Stimulated activated CD4-positive, alpha-beta T cell treated with anti-CD3 and anti-CD28 coated beads, Interleukin-4, amount 100 ng/mL, for 48 hours (primary cell): Measurements from ENCODE around the gene LRRC4C.
"Not testable (repeated sequence)": the region's sequence is repeated elsewhere in the genome, so short reads cannot be mapped to it uniquely, and the experiment has no call there.

Source experiments
- DNase-seq, 2 donors: peaks; one replicate each; pipeline ENCODE4 v3.0.0-alpha.2; 2020; ENCODE audit warnings: low read depth in 2 of 2

LRRC4C gene

DNA sequence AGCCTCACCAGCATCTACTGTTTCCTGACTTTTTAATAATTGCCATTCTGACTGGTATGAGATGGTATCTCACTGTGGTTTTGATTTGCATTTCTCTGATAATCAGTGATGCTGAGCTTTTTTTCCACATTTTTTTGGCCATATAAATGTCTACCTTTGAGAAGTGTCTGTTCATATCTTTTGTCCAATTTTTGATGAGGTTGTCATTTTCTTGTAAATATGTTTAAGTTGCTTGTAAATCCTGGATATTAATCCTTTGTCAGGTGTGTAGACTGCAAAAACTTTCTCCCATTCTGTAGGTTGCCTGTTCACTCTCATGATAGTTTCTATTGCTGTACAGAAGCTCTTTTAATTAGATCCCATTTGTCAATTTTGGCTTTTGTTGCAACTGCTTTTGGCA, 439.8 kb downstream of the LRRC4C start:
- not testable (repeated sequence) for DNase-seq

DNA sequence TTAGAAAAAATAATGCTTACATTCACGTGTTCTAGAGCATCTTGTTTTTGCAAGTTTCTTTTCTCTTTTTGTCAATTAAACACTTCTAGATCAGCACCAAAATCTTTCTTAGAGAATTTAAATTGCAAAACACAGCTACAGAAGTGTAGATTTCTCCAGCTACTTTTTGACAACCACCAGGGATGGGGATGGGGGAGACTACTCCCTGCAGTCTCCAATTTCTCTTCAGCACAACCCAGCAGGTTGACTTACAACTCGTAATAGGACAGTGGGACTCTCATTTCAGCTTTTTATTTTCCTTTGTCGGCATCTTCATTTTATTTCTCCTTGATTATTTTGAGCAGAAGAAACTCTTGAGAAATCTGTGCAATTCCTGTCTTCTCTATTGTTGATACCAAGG, 441.2 kb downstream of the LRRC4C start:
- no peak for DNase-seq

DNA sequence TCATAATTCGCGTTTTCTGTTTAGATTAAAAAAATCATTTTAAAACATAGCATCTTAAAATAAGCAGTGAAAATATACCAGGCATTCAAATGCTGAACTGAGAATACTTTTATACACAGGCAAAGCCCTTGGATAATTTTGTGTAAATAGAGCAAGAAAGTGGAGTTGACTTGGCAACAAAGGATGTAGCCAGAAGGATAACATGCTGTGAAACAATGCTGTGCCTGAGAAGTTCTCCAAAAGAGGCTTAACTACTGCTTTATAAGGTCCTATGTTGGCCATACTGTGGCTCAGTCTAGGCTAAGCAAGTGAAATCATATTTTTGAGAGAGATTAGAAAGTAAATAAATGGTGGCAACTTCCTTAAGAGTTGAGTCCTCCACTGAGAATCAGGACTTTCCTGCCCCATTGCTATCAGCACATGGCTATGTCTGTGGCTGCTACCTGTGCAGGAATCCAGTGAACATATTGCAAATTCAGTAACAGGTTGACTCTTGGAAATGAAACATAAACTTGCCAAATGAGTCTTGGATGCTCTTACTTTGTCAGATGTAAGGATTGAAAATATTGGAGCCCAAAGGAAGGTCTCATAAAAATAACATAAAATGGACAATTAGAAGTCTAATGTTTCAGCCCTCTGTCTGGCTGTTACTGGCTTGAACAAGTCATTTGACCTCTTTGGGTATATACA, 448.9 kb downstream of the LRRC4C start:
- DNase-seq = no peak

DNA sequence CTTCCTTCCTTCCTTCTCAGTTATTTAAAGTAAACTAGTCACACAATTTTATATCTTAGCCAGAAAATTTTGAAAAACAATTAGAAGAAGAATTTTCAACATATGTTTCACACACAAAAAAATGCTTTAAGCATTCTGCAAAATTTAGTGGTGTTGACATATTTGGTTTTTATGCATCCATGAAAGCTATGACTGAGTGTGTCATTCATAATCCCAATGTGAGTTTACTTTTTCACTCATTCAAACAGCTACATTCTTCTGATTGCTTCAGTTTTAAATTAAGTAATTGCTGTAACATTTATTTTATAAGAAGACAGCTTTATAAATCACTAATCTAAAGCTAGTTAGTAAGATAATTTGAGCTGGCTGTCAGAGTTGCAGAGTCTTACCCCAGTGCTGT, 453.5 kb downstream of the LRRC4C start:
- DNase-seq = no peak

DNA sequence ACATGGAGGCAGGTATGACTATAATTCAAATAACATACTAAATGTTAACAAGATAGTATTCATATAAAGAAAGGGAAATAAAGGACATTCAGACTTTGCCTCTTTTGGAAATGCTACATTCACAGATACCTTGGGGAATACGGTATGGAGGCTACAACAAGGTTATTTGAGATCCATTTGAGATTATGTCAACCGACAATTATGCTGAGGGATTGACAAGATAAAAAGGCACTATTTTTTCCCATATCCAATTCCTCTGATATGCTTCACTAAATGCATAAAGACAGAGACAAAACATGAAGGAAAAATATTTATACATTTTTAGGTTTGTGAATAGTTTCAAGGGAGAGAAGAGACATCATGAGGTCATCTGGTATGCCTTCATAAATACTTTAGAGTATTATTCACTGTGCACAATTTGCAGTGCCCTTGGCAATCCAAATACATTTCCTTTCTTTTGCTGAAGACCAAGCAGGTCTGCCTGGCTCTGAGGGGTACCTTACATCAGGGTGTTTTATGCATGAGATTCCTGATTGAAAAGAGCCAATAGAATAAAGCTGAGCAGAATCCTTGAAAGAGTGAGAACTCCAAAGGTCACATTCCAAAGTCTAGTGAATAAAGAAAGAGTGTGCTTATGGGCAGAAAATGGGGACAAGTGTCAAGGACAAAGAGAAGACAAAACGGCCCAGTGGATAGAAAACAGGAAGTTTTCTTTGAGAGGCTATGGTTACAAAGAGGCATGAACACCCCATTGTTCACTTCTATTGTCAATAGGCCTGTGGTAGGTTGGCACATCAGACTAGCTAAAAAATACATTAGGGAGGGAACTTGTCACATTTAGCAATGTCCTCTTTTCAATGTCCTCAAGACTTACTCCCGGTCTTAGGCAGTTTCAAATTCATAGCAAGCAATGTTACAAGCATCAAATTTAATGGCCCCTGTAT, 455.8 kb downstream of the LRRC4C start:
- no peak for DNase-seq

DNA sequence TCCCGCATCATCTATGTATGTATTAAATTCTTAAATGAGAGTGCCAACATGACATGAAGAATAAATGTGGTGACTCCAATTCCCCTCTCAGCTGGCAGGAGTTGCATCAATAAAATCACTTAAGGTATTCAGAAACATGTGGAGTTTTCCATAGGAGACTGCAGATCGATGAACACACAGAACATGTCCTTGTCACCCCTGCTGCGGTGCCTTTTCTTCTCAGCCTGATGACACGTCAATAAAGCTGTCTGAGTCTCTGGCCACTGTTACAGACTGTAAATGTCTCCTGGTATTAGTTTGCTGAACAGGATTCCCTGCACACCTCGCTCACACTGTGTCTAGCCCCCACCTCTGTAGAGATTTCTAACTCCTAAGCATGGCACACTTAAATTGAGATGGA, 460.5 kb downstream of the LRRC4C start:
- no peak for DNase-seq

DNA sequence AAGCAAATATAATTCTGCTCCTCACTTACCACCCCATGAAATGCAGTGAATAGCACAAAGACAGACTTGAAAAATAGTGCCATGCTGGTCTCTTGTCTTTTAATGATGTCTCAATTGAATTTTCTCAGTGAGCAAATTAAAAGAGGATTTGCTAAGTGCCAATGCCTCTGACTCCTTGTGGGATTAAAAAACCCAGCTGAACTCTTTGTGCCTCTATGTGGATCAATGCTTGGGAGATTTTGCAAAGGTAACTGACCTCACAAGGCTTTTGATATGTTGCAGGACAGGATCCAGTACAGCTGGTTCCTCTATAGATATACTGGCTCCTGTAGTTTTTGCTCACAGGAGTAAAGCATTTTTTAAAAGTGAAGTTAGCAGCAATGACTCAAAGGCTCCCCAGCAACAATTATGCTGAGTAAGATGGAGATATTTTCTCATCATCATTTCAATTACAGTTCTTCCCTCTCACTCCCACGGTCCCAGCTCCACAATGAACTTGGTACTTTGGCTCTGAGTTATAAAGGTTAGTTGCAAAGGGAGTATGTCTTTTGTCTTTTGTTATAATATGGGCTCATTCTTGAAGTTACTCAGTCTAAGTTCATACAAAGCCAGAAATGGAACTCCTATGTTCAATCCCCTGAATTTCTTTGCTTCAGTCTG, 471.5 kb downstream of the LRRC4C start:
- DNase-seq = no peak

DNA sequence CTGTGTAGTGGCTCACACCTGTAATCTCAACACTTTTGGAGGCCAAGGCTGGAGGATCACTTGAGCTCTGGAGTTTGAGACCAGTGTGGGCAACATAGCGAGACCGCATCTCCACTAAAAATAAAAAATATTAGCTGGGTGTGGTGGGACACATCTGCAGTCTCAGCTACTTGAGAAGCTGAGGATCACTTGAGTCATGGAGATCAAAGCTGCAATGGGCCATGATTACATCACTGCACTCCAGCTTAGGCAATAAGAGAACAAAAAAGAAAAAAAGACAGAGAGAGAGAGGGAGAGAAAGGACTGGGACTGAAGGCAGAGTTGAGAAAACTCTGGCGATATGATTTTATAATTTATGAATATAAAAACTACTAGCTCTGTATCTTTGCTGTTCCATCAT, 473.1 kb downstream of the LRRC4C start:
- DNase-seq = no peak

DNA sequence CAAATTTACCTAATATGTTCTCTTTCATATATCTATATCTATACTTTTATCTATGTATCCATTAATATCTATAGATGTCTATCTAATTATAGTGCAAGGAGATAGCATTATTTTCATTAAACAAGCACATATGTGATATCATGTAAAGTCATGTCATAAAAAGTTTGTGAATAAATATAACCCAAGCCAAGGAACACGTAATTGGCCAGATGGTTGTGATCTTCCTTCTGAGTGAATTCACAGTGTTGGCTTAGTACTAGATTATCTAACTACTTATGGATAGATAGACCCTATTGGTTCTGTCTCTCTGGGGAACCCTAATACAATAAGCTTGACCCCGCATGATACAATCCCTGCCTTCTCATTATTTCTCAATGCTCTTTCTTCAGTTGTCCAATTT, 484.4 kb downstream of the LRRC4C start:
- DNase-seq = no peak

DNA sequence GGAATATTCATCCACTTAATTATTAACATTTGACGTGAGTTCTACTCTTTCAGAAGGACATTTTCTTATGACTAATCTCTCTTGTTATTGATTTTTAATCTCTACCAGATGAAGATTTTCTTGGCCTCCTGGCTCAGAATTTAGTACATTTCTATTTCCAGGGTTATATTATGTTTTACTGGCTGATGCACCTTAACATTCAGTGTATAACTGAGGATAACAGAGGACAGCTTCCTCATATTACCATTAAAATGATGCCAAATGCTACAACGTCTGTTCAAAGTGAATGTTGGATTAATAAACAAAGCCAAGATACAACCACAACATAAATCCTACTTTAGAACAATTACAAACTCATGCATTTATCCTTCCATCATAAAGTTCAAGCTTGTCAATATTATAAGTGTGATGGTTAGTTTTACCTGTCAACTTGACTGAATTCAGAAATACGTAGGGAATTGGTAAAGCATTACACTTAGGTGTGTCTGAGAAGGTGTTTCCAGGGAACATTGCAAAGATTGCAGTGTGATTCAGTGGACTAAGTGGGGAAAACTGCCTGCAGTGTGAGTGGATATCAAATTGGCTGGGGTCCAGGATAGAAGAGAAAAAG, 485.2 kb downstream of the LRRC4C start:
- DNase-seq = no peak

DNA sequence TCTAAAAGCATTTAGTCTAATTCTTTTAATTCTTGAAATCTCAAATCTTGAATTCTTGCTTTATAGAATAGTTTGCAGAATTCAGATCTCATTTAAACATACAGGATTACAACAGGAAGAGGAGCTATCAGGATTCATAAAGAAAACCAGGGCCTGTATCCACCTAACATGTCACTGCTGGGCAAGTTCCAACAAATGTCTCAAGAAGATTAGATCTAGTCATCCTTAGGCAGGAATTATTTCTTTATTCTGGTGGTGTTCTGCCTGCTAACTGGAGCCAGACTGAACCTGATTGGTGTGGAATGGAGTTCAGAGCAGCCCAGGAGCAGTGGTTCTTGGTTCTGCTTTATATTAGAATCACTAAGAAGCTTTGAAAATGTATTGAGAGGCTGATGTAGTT, 500.7 kb downstream of the LRRC4C start:
- DNase-seq = no peak

DNA sequence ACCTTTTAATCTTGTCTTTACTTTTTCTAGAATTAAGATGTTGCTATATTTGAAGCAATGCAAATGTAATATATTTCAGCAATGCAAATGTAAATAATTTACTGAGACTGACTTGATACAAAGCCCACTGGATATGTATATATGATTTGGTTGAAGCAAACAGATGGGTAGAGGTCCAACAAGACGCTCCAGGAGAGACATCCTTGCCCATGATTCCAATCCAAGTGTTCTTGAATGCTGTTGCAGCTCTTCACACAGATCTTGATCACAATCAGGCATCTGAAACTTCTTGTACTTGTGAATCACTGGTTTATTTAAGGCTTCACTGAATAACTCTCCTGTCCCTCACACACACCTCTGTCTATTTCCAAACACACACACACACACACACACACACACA, 507.0 kb downstream of the LRRC4C start:
- DNase-seq = no peak

DNA sequence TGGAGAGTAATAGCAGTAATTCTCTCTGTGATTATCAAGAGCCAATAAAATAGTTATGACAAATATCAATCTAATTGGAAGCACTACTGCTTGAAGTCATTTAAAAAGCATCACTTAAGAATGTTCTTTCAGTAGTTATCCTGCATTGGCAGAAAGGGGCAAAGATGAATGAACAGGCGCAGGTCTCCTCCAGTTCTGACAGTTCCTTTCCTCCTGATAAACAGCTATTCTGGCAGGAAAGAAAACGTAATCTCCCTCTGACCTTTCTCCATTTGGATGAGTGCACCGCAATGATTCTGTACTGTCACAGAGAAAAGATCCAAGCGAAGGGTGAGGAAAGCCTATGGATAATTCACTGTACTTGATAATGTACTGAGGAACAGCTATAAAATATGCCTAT, 521.5 kb downstream of the LRRC4C start:
- DNase-seq = no peak

DNA sequence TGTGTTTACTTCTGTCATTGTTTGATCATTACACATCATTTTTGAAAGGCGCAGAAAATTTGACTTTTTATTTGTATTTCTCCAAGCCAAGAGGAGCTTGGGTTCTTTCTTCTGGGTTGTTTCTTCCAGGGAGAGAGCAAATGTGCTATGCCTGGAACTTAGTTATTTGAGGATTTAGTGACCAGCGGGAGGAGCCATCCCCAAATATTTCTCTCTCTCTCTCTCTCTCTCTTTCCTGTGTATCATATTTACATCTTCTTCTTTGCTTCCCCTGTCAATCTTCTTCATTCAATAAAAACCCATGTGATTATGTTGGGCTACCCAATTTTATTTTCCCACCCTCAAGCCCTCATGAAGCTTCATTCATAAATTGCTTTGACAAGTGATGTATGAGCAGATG, 534.5 kb downstream of the LRRC4C start:
- DNase-seq = no peak

DNA sequence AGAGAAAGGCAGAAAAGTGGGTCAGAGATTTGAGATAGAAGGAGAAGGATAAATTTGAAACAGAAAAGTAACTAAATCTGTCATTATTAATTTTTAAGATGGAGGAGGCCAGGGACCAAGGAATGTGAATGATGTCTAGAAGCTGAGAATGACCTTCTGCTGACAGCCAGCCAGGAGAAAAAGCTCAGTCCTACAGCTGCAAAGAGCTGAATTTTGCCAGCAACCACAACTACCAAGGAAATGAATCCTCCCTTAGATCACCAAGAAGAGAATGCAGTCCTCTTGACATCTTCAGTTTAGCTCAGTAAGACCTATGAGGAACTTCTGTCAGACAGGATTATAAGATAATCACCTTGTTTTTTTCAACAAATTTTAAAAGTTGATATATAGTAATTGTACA, 538.2 kb downstream of the LRRC4C start:
- DNase-seq = no peak

DNA sequence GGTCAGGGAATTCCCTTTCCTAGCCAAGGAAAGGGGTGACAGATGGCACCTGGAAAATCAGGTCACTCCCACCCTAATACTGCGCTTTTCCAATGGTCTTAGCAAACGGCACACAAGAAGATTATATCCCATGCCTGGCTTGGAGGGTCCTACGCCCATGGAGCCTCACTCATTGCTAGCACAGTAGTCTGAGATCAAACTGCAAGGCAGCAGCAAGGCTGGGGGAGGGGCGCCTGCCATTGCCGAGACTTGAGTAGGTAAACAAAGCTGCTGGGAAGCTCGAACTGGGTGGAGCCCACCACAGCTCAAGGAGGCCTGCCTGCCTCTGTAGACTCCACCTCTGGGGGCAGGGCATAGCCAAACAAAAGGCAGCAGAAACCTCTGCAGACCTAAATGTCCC, 548.7 kb downstream of the LRRC4C start:
- DNase-seq = not testable (repeated sequence)

DNA sequence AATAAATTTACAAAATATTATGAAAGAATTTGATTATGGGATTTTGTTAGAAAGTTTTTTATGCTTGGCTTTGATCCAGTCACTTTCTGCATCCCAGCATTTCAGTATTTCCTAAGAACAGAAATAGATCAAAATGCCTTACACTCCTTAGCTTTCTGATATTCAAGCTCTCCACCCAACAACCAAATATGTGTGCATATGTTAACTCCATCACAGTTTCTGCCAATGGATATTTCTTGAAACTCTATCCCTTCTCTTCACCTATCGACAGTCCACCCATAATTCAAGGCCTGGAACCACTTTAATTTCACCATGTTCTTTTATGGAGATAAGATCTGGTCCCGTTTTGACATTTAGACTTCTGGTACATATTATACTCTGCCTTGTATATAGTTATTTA, 565.0 kb downstream of the LRRC4C start:
- DNase-seq = no peak

DNA sequence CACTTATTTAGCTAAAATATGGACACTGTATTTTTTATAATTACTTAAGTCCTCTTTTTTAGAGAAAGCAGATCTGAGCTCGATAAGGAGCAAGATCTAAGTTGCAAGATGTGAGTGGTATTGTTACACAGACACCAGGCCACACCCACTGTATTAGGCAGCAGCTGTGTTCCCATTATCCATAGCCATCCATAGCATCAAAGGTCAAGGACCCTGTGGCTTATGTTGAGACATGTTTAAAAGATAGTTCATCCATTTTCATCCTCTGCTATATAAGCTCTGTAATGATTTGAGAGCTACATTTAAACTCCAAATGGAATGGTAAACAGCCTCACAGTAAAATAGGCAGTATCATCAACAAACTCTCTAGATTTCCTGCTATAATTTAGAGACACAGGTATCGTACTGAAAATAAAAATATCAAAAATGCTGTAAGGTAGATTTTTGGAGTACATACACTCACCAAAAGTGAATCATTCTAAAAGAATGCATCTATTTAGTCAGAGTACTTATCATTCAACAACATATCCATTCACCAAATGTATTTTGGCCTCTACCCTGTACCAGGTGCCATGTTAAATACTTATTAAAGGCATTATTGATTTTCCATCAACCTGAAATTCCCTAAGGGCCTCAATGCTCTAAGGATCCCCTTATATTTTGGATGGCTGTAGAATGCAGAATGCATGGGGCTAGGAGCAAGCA, 574.0 kb downstream of the LRRC4C start:
- no peak for DNase-seq

DNA sequence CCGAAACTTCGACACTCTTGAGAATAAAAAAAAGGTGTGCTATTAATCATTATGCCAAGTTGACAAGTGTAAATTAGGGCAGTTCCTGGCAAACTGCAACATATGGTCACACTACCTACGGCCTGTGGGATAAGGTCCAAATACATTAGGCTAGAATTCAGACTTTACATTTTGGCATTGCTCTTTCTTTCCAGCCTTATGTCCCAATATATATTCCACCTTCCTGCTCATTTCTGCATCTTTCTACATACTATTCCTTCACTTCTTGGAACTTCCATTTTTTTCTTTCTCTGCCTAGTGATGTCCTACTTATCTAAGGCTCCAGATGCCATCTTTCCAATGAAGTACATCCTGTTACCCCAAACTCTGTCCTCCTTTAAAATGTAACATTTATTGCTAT, 577.2 kb downstream of the LRRC4C start:
- DNase-seq = no peak

DNA sequence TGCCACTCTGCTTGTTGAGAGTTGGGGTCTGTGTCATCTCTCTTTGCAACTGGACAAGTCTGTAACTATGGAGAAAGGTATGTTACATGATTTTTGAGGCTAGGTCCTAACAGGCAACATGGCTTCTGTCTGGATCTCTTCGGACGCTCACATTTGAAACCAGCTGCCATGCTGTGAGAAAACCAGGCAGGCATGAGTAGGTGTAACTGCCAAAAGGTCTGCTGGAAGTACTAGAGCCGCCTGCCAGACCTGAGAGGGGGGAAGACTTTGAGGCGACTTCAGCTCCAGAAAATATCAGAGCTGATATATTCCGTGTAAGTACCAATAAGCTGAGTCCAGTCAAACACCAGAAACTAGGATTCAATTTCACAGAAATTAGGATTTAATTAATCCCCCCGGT, 579.5 kb downstream of the LRRC4C start:
- no peak for DNase-seq

DNA sequence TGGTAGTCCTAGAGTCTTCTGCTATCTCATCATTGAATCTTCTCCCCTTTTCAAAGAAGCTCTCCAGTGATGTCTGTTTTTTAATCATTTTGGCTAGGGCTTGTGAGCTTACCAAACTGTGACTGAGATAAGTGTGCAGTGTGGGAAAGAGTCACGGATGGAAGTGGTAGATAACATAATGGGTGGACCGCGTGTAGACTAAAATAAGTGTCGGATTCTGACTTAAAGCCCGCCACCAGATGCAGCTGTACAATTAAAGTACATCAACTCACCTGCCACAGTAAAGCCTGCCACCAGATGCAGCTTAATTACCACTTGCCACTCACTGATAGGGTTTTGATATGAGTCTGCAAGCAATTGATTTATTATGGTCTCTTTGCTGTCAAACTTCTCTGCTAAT, 581.5 kb downstream of the LRRC4C start:
- DNase-seq = no peak

DNA sequence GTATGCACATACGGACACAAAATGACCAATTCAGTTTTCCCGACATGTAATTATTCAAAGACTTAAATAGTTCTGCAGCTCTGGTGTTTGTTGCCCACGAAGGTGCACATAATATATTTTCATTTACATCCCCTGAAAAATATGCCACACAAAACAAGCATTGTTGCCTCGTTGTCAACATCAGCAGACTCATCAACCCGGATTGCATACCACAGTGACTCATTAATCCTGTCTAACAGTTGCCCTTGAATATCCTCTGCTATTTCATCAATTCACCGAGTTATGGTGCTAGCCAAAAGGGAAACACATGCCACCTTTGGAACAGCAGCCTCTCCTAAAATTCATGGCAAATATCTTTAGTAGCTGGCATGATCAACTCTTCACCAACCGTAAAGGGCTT, 582.2 kb downstream of the LRRC4C start:
- no peak for DNase-seq
